Activated T-cell treated with anti-CD3 and anti-CD28 coated beads for 1 hour (primary cell): ENCODE results near the gene RHOBTB3.

ENCODE experiments used
- DNase-seq: peaks from one replicate; pipeline ENCODE4 v3.0.0-alpha.2; 2020; ENCODE audit warnings: low read depth

RHOBTB3 gene

DNA sequence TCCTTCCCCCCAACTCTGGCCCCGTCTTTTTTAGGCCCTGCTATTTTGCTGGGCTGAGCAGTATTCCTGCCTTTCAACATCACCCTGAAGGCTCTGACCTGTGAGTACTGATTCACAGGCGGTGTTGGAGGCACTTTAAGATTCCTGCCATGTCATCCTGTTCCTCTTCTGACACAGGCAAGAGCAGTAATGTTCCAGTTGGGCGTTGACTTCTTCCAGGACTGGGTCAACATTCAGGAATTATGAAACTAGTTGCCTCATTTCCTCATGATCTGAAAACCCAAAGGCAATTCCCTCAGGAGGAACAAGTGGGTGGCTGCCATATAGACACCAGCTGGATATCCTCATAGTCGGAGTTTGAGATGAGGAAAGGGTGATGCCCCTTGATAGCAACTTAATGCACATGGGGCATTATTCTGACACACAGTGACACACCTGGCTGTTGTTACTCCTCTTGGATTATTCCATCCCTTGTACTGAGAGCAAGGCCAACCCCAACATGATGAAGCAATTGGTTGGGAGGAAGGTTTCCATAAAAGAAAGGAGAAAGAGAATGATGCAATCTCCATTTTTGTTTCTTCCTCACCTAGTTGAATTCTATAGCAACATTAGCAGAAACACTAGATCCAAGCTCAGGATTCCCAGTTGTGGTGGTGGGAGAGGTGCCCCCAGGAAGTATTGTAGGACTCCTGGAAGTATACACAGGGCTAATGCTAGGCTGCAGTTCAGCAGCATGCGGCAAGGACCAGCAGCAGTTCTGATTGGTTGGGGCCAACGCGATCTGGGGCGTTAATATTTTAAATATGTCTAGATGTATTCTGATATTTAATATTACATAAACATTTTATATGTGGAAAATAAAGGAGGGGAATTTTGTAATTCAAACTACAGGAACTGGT lies 111.0 kb downstream of the RHOBTB3 start:
- no peak for DNase-seq

DNA sequence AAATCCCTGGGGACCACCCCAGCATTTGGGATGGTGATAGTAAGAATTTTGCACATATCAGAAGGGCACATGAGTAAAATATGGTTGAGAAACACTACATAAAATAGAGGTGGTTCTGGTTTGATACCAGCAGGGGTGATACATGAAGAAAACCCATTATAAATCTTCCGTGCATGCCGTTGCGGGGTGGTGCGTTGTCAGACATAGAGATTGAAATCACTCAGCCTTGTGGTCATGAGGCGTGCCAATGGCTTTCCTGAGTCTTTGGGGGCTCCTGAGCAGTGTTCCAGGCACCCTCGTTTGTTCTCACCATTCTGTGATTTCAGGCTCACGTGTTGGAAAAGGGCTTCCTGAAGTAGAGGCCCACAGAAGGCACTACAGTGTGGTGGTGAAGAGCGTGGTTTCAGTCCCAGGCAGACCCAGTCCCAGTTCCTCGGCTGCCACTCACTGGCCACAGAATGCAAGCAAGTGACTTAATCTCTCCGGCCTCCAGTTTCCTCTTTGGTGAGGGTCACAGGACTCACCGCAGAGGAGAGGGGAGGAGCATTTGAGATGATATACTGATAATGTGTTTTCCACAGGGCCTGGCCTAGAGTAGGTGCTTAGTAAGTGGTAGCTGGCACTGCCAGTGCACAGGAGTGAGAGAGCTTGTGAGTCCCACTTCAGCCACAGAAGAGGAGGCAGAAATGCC lies 111.9 kb downstream of the RHOBTB3 start:
- DNase-seq = peak; percentile 49

DNA sequence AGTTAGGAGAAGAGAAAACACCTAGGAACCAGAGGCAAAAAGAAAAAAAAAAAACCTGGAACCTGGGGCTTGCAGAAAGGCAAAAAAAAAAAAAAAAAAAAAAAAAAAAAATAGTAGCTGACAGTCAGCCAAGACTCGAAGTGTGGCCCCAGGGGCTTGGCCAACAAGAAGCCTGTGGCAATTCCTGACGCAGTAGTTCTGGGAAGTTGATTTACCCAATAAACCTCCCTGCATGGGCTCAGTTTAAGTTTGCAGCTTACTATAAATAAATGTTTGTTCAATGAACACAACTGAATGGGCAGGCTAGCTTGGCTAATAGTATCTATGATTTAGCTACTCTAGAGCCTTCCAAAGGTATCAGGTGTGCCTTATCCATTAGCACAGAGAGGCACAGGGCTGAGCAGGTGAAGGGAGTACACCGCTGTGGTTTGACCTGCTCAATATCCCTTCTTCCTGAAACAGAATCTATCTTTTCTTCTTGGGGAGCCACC lies 112.6 kb downstream of the RHOBTB3 start:
- DNase-seq = no peak

DNA sequence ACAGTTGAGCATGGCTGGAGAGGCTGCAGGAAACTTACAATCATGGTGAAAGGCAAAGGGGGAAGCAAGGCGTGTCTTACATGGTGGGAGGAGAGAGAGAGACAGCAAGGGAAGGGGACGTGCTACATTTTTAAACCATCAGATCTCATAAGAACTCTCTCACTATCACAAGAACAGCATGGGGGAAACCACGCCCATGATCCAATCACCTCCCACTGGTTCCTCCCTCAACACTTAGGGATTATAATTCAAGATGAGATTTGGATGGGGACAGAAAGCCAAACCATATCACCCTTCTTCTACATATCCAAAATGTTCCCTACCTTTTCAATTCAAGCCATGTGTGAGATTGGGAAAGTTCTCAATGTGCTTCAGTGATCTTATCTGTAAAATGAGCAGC lies 114.3 kb downstream of the RHOBTB3 start:
- DNase-seq = no peak
